Head of caudate nucleus (tissue), 42 donors: ENCODE data around the gene OMA1.
"Not testable (repeated sequence)": the region's sequence is repeated elsewhere in the genome, so short reads cannot be mapped to it uniquely, and the experiment has no call there.

Experiments
- DNase-seq, 42 donors: peaks; one replicate each; pipeline versions ENCODE4 v3.0.0 to v3.0.0-alpha.2; 2020 to 2021; ENCODE audit warnings: mixed read lengths in 7 of 42
- intact Hi-C: fragments of 100-400 bp; cut with DNase I; formaldehyde crosslinking; loops from one replicate; pipeline ENCODE4 v1.15.0; 2022

The OMA1 gene

GRCh38 chr1:58546520-58547308 lies at the start of gene OMA1:
TSS of gene OMA1 (minus strand) at chr1:58546726. CDS start at chr1:58539294, 7,432 bp downstream.
- intact Hi-C loops = loop anchor here (10.0 kb wide), 1 partner anchor 108 kb away; no protein-coding TSS in a partner anchor
- DNase-seq = peak; percentile 86 to 98 (median 95)

DNA sequence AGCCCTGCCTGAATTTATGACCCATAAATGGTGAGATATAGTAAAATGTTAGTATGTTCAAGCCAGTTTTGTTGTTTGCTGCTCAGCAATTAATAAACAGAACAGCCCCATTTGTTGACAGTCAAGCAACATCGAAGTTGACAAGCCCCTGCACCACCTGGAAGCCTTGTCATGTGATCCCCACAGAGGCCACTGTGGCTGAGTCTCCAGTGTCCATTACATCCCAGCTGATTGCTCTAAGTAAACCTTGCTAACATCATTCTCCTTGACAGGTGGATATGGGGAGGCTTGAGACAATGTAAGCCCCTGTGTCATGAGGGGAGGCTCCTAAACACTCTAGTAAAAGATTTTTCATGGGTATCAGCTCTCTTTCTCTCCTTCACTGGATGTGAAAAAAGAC lies 48.0 kb upstream of the OMA1 start:
- intact Hi-C loops = no loop called here
- DNase-seq = no peak

DNA sequence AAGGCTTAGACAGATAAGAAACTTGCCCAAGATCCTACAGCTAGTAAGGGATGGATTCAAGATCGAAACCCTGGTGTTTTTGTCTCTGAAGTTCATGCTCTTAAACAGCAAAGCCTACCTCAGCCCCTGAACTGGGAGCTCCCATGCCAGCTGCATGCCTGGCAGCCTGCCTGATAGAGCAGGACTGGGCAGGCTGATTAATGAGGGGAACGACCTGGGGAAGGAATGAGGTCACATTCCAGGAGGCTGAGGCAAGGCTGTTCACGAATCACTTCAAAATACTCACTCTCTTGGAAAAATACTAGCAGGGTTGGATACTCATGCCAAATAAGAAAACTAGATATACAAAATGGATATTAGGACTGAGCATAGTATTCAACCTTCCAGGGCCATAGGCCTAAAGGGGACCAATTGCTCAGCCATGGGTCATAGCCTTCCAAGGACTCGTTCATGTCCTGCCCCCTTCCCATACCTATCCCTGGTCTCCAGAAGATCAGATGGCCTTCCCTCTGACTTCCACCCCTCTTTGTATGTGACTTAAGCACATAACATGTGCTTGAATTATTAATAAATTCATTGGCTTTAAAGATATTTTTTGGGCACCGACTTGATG lies 46.1 kb upstream of the OMA1 start:
- intact Hi-C loops = no loop called here
- DNase-seq = peak in 9 of 42 donors; percentile 19 to 61 (median 30)

GRCh38 chr1:58591806-58592205 lies 45.3 kb upstream of the OMA1 start:
- no peak for DNase-seq
- intact Hi-C loops = no loop called here

- no peak for DNase-seq
- intact Hi-C loops = no loop called here
Measured at GRCh38 chr1:58590019-58590418, 43.5 kb upstream of the OMA1 start.

- intact Hi-C loops = no loop called here
- no peak for DNase-seq
Measured at GRCh38 chr1:58588396-58588795, 41.9 kb upstream of the OMA1 start.

- DNase-seq = no peak
- intact Hi-C loops = no loop called here
Measured at GRCh38 chr1:58587667-58588066, 41.1 kb upstream of the OMA1 start.

DNA sequence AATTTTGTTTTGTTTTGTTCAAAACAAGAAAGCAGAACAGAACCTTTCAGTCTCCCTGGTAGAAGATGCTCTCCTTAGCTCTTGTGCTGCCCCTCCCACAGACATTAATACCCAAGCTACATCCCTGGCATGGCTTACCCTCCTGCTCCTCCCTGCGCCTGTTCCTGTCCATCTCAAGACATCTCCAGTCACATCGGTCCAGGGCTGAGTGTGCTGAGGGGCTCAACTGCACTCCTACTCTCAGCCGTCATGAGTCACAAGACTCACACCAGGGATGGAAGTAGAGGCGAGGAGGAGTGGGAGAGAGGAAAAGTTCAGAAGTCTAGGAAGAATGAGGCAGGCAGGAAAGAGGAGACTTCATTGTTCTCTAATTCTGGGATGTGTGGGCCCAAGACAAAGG lies 39.7 kb upstream of the OMA1 start:
- DNase-seq = no peak
- intact Hi-C loops = no loop called here

DNA sequence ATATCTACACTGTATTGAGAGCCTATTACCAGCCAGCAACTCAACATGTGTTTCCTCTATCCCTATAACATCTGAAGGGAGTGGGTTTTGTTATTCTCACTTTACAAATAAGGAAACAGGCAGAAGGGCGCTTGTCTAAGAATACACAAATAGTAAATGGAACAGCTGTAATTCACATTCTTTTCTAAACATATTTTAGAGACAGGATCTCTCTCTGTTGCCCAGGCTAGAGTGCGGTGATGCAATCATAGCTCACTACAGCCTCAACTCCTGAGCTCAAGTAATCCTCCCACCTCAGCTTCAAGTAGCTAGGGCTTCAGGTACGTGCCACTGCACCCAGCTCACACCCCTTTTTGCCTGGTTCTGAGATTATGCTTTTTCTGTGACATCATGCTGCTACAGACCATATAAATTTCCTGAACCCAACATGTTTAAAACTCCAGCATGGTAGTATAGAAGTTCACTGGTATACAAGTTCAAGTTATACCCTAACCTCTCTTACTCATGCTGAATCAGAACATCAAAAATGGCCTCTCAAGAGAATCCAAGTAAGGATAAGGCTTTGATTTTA lies 39.1 kb upstream of the OMA1 start:
- intact Hi-C loops = no loop called here
- DNase-seq = no peak

GRCh38 chr1:58585166-58585565 lies 38.6 kb upstream of the OMA1 start:
- intact Hi-C loops = no loop called here
- peak in 1 of 42 donors; percentile 27 for DNase-seq

DNA sequence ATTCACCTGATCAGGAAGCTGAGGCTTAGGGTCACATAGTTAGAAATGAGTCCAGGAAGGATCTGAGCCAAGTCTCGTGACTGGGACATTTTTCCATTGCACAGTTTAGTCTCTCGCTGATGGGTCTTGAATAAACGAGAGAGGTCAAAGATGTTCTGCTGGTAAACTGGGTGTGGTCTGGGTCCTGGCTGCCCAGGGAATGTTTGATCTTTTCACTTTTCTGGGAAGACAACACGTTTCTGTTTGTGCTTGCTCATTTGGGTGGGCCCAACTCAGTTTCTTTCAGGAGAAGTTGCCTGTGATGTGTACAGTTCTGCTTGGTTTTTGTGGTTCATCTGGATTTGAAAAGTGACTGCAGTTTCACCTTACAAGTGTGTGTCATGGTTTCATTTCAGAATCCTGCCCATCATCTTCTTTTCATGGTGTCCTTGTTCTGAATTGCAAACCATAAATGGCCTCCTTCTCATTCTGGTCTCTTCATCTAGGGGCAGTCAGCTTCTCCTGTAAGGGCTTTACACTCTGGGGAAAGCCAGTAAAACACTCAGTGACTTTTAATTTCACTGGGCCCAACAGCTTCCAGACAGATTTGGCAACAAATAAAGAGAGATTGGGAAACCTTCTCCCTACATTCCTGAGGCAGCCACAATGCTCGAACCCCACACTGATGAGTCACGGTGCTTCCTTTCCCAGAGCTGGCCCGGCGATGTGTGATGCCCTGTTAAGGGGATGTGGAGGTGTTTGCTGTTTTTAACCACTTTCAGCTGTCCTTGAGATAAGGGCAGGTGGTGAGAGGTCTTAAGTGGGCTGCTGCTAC lies 37.8 kb upstream of the OMA1 start:
- intact Hi-C loops = no loop called here
- DNase-seq = peak in 3 of 42 donors; percentile 13 to 65 (median 28)

GRCh38 chr1:58583496-58583895 lies 37.0 kb upstream of the OMA1 start:
- intact Hi-C loops = no loop called here
- DNase-seq = no peak

DNA sequence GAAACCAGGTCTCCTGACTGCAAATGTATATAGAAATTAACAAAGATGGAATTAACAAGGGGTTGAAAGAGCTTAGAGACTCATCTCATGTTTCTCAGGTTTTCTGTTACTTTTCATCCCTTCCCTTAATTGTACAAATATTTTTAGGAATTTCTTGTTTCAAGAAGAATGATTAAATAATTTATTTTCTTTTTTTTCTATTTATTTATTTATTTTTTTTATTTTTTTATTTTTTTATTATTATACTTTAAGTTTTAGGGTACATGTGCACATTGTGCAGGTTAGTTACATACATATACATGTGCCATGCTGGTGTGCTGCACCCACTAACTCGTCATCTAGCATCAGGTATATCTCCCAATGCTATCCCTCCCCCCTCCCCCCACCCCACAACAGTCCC lies 35.6 kb upstream of the OMA1 start:
- intact Hi-C loops, DNase-seq: not testable (repeated sequence)

DNA sequence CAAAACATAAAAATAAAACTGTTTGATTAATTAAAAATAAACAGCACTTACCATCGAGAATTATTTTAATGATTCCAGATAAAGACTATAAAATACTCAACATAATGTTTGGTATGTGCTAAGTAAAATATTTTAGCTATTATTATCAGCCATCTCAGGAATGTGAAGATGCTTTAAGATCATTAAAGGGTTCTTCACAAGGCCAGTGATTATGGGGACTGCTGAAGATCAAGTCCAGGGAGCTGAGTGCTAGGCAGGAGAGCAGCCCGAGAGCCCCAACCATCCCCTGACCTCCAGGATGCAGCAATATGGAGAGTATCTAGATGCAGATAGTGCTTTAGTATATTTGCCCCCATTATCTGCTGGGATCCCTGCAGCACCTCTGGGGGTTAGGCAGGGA lies 35.1 kb upstream of the OMA1 start:
- DNase-seq = no peak
- intact Hi-C loops = no loop called here

DNA sequence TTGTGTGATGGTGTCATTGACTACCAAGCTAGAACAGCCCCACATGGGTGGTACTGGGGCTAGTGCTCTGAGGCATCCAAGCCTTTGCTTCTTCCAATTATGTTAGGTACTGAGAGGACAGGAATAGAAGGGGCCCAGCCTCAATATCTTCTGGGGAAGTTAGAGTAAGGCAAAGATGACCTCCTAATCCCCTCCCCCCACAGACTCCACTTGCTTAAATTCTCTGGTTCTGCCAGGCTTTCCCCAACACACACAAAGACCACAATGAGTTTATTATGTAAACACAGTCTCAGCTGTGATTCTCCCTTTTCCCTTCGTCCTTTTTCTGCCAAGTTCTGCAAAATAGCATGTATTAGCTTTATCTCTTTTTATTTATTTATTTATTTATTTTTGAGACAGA lies 33.7 kb upstream of the OMA1 start:
- intact Hi-C loops = no loop called here
- DNase-seq = peak in 21 of 42 donors; percentile 15 to 74 (median 41)

- intact Hi-C loops = no loop called here
- no peak for DNase-seq
Measured at GRCh38 chr1:58577654-58578030, 31.1 kb upstream of the OMA1 start.

DNA sequence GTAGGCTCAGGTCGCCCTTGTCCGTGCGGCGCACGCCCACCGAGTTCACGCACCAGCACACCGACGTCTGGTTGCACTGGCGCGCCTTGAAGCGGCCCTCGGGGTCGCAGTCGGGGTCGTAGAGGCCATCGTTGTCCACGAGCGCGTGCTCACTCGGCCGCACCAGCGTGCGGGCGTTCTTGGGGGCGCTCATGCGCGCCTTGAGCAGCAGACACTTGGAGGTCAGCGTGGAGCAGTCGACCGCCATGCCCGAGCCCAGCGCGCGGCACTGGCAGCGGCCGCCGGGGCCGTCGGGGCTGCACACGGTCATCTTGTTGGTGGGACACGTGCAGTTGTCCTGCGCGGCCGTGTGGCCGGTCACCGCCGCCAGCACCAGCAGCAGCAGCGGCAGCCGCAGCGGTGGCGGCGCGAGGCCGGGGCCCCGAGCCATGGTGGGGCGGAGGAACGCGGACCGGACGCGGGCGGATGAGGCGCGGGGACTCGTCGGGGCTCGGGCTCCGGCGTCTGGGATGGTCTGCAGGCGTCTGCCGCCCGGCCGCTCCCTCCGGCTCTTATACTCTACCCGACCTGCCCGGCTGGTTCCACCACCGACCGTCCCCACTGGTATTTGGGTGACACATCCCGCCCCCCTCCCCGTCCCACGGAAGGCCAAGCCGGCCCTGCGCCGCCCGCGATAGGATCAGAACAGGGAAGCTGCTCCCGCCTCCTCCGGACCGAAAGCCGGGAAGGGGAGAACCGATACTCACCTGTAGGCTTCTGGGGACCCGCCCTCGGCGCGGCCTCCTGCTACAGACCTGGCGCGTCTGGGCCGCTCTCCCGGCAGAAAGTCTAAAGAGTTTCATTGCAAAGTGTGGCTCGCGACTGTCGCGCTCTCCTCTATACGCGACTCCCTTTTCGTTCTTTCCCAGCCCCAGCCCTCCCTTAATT lies 30.5 kb upstream of the OMA1 start, which contains the start of gene TACSTD2:
Gene TACSTD2 (minus strand): TSS at position 526 of the 927 bp plus-strand sequence. CDS start 96 bp downstream, at position 430.
- intact Hi-C loops = no loop called here
- DNase-seq = peak in 12 of 42 donors; percentile 18 to 55 (median 28)

- intact Hi-C loops = no loop called here
- DNase-seq = no peak
Measured at GRCh38 chr1:58576325-58576726, 29.8 kb upstream of the OMA1 start.
